ENCODE measurements around the gene RBMS1.

Gene RBMS1

GRCh38 chr2:160317181-160318099, 176.2 kb downstream of the RBMS1 start:
- DNase-seq (ENCODE audit: low spot score), result no peak
- in situ Hi-C loops (cut with MboI; ENCODE audit: low pct_unique_long_range_greater_than_20kb, low sequenced_read_pairs, unreplicated experiment), result no loop called here
- TF ChIP-seq, protein P1, sequence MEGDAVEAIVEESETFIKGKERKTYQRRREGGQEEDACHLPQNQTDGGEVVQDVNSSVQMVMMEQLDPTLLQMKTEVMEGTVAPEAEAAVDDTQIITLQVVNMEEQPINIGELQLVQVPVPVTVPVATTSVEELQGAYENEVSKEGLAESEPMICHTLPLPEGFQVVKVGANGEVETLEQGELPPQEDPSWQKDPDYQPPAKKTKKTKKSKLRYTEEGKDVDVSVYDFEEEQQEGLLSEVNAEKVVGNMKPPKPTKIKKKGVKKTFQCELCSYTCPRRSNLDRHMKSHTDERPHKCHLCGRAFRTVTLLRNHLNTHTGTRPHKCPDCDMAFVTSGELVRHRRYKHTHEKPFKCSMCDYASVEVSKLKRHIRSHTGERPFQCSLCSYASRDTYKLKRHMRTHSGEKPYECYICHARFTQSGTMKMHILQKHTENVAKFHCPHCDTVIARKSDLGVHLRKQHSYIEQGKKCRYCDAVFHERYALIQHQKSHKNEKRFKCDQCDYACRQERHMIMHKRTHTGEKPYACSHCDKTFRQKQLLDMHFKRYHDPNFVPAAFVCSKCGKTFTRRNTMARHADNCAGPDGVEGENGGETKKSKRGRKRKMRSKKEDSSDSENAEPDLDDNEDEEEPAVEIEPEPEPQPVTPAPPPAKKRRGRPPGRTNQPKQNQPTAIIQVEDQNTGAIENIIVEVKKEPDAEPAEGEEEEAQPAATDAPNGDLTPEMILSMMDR (IDR thresholded peaks at IDR 0.05; ENCODE audit: extremely low read depth, insufficient read depth, missing control alignments), result no peak

- TF ChIP-seq, protein P1 (IDR thresholded peaks at IDR 0.05; ENCODE audit: extremely low read depth, insufficient read depth, missing control alignments), result no peak
- in situ Hi-C loops (cut with MboI; ENCODE audit: low pct_unique_long_range_greater_than_20kb, low sequenced_read_pairs, unreplicated experiment), result no loop called here
- DNase-seq (ENCODE audit: low spot score), result no peak
Observed at GRCh38 chr2:160315337-160315736, 178.3 kb downstream of the RBMS1 start.

GRCh38 chr2:160310118-160310828, 183.3 kb downstream of the RBMS1 start:
- no peak for DNase-seq (ENCODE audit: low spot score)
- TF ChIP-seq, protein P1 (IDR thresholded peaks at IDR 0.05; ENCODE audit: extremely low read depth, insufficient read depth, missing control alignments), result no peak
- in situ Hi-C loops (cut with MboI; ENCODE audit: low pct_unique_long_range_greater_than_20kb, low sequenced_read_pairs, unreplicated experiment), result no loop called here

DNA sequence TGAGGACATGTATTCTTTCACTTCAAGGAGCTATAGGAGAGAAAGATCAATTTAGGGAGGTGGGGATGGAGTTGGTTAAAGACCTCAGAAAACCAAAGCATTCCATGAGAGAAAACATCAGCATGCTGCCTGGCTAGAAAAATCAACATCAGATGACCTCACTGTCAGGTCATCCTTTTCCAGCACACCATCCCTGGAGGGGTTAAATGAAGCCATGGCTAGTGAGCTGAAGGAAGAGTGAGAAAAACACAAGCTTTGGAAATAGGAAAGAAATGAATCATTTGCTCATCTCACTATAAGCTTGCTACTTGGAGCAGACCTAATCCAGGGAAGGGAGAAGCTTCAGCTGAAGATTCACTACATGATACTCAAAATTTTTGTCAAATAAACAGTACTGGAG, 184.0 kb downstream of the RBMS1 start:
- DNase-seq (ENCODE audit: low spot score), result no peak
- TF ChIP-seq, protein P1 (IDR thresholded peaks at IDR 0.05; ENCODE audit: extremely low read depth, insufficient read depth, missing control alignments), result no peak
- in situ Hi-C loops (cut with MboI; ENCODE audit: low pct_unique_long_range_greater_than_20kb, low sequenced_read_pairs, unreplicated experiment), result no loop called here

- TF ChIP-seq, protein P1 (IDR thresholded peaks at IDR 0.05; ENCODE audit: extremely low read depth, insufficient read depth, missing control alignments), result no peak
- in situ Hi-C loops (cut with MboI; ENCODE audit: low pct_unique_long_range_greater_than_20kb, low sequenced_read_pairs, unreplicated experiment), result no loop called here
- no peak for DNase-seq (ENCODE audit: low spot score)
Observed at GRCh38 chr2:160308915-160309314, 184.7 kb downstream of the RBMS1 start.

DNA sequence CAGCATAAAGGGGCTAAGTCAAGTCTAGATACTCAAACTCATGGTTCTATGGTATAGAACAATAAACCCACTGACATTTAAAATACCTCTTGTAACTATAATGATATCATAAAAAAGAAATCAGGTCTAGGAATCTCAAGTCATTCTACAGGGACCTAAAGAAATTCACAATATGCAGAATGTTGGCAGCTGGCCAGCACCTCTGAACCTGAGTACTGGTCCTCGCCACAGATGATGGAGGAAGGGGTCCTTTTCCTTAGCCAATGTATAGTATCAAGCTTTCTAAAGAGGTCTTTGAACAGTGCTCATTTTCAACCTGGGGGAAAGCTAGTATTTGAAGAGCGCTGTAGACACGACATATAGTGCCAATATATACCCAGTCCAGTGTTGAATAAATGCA, 185.1 kb downstream of the RBMS1 start:
- DNase-seq (ENCODE audit: low spot score), result no peak
- TF ChIP-seq, protein P1 (IDR thresholded peaks at IDR 0.05; ENCODE audit: extremely low read depth, insufficient read depth, missing control alignments), result no peak
- in situ Hi-C loops (cut with MboI; ENCODE audit: low pct_unique_long_range_greater_than_20kb, low sequenced_read_pairs, unreplicated experiment), result no loop called here
